ENCODE results near the gene OR6B1. TPM values are rescaled to one million over a fixed set of nuclear protein-coding genes. Genes with fewer than 3 reads are reported as not detected.

The OR6B1 gene
- total and polyA plus RNA-seq, 2 donors (not counting 3 experiments of a cell fraction or from before 2014, with no cell fraction given), result not detected

DNA sequence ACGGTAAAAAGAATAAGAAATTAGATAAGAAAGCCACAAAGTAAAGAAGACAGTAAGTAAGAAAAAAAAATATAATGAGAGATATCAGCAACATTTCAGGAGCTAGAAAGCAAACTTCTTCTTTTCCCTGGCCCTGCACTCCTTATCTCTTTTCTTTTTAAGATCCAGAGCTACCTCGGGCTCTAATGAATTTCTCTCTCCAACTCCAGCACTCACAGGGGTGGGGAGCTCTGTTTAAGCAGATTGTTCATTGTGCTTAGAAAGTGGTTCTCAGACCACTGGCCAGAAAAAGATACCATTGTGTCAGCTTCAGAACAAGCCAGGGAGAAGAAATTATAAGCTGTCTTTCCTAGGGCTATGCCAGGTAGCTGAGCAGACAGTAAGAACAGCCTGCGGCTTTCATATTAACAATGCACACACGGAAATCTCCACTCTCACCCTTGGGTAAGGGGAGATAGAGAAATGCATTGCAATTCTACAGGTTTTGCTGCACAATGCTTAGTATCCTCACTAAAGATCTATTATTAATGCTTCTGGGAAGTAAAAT lies 26.2 kb upstream of the OR6B1 start:
- H3K4me2 ChIP-seq (ENCODE audit: insufficient read depth, low read length), result no peak overlapping the region
- H3K27me3 ChIP-seq (ENCODE audit: control insufficient read depth in 2 of 2, insufficient read depth in 2 of 2, low read length in 2 of 2), result no peaks in the 10 kb centered on the region
- H4K20me1 ChIP-seq (replicated peaks; ENCODE audit: control insufficient read depth, extremely low read depth, insufficient read depth, low read length), result no peaks in the 10 kb centered on the region
- H3K9me3 ChIP-seq (replicated peaks; ENCODE audit: control insufficient read depth, insufficient read depth, low read length), result no peaks in the 10 kb centered on the region
- TF ChIP-seq POLR2AphosphoS5 (IDR thresholded peaks at IDR 0.05; ENCODE audit: insufficient read depth, low read depth, low read length), result no peak
- TF ChIP-seq FOS (IDR thresholded peaks at IDR 0.05; ENCODE audit: borderline replicate concordance, insufficient read depth, low read length), result no peak
- no peak for TF ChIP-seq JUN (IDR thresholded peaks at IDR 0.05; ENCODE audit: borderline replicate concordance, insufficient read depth, insufficient read length, low read depth)
- TF ChIP-seq, protein P1, sequence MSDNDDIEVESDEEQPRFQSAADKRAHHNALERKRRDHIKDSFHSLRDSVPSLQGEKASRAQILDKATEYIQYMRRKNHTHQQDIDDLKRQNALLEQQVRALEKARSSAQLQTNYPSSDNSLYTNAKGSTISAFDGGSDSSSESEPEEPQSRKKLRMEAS (IDR thresholded peaks at IDR 0.05; ENCODE audit: insufficient read depth, insufficient read length), result no peak
- no peak for TF ChIP-seq EZH2 (IDR thresholded peaks at IDR 0.05; ENCODE audit: borderline replicate concordance, low read depth, low read length, severe bottlenecking)
- TF ChIP-seq POLR2A (IDR thresholded peaks at IDR 0.05; ENCODE audit: low read depth, low read length), result no peak
- TF ChIP-seq GATA2 (IDR thresholded peaks at IDR 0.05; ENCODE audit: insufficient read depth, insufficient read length, low read depth, low read length), result no peak
- TF ChIP-seq, protein P2, sequence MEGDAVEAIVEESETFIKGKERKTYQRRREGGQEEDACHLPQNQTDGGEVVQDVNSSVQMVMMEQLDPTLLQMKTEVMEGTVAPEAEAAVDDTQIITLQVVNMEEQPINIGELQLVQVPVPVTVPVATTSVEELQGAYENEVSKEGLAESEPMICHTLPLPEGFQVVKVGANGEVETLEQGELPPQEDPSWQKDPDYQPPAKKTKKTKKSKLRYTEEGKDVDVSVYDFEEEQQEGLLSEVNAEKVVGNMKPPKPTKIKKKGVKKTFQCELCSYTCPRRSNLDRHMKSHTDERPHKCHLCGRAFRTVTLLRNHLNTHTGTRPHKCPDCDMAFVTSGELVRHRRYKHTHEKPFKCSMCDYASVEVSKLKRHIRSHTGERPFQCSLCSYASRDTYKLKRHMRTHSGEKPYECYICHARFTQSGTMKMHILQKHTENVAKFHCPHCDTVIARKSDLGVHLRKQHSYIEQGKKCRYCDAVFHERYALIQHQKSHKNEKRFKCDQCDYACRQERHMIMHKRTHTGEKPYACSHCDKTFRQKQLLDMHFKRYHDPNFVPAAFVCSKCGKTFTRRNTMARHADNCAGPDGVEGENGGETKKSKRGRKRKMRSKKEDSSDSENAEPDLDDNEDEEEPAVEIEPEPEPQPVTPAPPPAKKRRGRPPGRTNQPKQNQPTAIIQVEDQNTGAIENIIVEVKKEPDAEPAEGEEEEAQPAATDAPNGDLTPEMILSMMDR (IDR thresholded peaks at IDR 0.05; ENCODE audit: extremely low read depth in 1 of 2, insufficient read depth in 1 of 2, low read depth in 1 of 2, low read length in 2 of 2), result no peak
- no peak for TF ChIP-seq MYC (IDR thresholded peaks at IDR 0.05; ENCODE audit: low read depth, low read length)
- H3K27ac ChIP-seq (ENCODE audit: insufficient read depth, low read depth, low read length), result no peak overlapping the region
- H3K79me2 ChIP-seq (ENCODE audit: control insufficient read depth, insufficient read depth, low read length), result no peaks in the 10 kb centered on the region
- FAIRE-seq (no peak), DNase-seq (ENCODE audit: low read depth, low spot score) (no peak)
- H3K4me1 ChIP-seq (ENCODE audit: control insufficient read depth, extremely low read depth, insufficient read depth, low read length), result peaks cover 5% of the 10 kb centered on the region
- ChIA-PET CTCF (interaction anchor here (1.2 kb wide), 1 partner anchor 11 kb away, joined by 4 read pairs; no protein-coding TSS in a partner anchor), POLR2A (no interaction called here)
- intact Hi-C loops (cut with micrococcal nuclease), result no loop called here
- no peak overlapping the region for H2AFZ ChIP-seq (ENCODE audit: low read depth, low read length)
- BruUV-seq (replicated peaks), result no TSS peak
- H3K9ac ChIP-seq (replicated peaks; ENCODE audit: extremely low read depth, insufficient read depth, low read length), result no peak overlapping the region
- H3K36me3 ChIP-seq (ENCODE audit: control insufficient read depth in 2 of 2, extremely low read depth in 1 of 2, insufficient read depth in 2 of 2, low read length in 2 of 2), result no peaks in the 10 kb centered on the region
- dilution Hi-C loops (cut with MboI; ENCODE audit: extremely low pct_ligation_motif_present, low sequenced_read_pairs), result no loop called here
- no peaks in the 10 kb centered on the region for H3K9me1 ChIP-seq (replicated peaks; ENCODE audit: control insufficient read depth, extremely low read depth, insufficient read depth, low read length)
- no peak overlapping the region for H3K4me3 ChIP-seq (replicated peaks in 1 of 3; ENCODE audit: insufficient read depth in 1 of 3, low read depth in 1 of 3, low read length in 3 of 3)
